AG09319 (cell line): ENCODE data around the gene PPP1R37.

Experiments used
- DNase-seq: peaks from one replicate; pipeline ENCODE4 v3.0.0-alpha.2; 2010; ENCODE audit warnings: low read depth; ENCODE audit errors: extremely low read depth
- CTCF ChIP-seq: IDR thresholded peaks from 2 replicates; pipeline ENCODE4 v1.5.1; 2011; ENCODE audit warnings: low read depth, mild to moderate bottlenecking, inconsistent platforms, low read length, moderate library complexity

The PPP1R37 gene

DNA sequence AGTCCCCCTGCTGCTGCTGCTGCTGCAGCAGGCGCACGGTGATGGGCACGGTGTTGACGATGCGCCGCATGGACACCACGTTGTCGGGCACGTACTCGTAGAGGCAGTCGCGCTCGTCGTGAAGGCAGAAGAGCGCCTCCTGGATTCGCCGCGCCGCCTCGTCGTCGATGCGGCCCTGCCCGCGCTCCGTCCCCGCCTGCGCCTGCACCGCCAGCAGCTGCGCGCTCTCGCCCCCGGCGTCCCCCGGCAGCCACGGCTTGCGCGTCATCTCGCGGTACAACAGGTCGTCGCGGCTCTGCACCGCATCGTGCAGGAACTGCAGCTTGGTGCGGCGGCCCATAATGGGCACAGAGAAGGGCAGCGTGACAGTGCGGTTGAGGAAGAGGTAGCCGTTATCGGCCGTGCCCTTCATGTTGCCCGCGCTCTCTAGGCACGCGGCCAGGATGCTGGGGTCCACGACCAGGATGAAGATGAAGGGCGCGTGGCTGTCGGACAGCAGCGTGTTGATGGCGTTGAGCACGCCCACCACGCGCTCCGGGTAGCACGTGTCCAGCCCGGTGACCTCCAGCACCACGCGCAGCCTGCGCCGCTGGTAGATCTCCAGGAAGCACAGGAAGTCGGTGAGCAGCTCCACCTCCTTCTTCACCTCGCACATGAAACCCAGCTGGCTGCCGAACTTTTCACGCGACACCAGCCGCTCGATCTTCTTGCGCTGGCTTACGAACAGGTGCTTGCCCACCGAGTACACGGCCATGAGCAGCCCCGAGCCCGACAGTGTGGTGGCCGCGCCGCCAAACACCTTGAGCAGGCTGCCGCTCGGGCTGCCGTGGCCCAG, 59.7 kb downstream of the PPP1R37 start:
- peak; percentile 5 for TF ChIP-seq CTCF
- DNase-seq: no peak

DNA sequence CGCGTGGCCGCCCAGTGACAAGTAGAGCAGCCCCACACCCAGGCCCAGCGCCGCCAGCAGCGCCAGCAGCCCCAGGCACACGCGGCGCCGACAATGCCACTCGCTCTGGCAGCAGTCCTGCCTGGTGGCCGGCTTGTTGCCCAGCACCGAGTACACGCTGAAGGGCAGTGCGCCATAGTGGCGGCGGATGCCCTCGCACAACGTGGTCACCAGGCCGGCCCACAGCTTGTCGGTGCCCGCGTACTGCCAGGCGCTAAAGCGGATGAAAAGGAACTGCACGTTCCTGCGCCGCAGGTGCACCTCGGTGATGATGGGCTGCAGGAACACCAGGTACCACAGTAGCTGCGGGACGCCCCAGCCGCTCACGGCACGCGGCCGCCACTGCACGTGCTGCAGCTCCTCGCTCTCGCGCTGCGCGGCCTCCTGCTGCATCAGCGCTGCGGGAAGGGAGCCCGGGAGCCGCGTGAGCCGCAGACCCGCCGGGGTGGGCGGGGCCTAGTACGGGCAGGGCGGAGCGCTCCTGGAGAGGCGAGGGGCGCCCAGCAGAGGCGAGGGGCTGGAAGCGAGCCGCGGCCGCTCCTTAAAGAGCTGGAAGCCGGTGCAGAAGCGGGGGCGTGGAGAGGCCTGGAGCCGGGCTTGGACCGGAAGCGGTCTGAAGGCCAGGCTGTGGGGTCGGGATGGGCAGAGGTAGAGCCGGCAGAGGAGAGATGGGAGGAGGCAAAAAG, 60.5 kb downstream of the PPP1R37 start:
- no peak for TF ChIP-seq CTCF
- no peak for DNase-seq

DNA sequence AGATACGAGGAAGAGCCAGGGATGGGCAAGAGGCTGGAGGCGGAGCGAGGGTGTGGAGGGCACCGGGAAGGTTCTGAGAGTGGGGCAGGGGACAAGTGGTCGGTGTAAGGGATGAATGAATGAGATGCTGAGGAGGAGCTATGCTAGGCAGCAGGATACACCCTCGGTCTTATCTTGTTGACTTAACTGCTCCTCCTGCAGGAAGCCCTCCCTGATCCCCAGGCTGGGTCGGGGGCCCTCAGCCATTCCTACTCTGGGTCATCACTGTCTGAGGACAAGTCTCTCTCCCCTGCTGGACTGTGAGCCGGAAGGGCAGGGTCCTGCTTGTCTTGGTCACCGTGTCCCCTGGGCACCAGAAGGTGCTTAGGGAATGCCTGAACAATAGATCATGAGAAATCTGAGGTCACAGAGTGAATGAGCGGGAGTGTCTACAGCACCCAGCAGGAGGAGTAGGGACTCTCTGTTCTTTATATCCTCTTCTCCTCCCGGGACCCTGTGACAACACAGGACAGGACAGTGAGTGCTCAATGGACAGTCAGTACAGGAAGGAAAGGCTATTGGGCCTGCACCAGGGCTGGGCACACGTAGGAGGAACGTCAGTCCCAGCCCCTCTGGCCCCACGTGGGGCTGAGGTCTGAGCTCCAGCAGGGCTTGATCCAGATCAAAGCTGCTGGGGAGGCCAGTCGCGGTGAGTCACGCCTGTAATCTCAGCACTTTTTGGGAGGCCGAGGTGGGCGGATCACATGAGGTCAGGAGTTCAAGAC, 61.3 kb downstream of the PPP1R37 start:
- no peak for DNase-seq
- TF ChIP-seq CTCF: no peak

GRCh38 chr19:45156011-45156630, 63.1 kb downstream of the PPP1R37 start:
- no peak for DNase-seq
- no peak for TF ChIP-seq CTCF

DNA sequence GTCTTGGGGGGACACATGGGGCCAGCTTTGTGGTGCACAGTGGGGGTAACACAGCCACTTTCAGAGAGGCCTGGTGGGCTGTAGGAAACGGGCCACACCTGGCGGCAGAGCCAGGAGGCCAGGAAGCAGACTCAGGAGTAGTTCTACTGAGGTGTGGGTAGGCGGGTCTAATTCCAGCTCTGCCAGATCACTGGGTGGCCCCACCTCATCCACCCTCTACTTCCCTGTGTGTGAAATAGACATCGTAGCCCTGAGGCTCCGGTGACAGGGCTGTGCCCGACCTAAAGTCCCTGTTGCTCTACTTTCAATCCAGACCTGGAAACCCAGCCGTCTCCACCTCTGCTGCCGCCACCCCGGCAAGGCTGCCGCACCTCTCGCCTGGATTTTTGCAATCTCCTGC, 63.8 kb downstream of the PPP1R37 start:
- no peak for DNase-seq
- no peak for TF ChIP-seq CTCF

DNA sequence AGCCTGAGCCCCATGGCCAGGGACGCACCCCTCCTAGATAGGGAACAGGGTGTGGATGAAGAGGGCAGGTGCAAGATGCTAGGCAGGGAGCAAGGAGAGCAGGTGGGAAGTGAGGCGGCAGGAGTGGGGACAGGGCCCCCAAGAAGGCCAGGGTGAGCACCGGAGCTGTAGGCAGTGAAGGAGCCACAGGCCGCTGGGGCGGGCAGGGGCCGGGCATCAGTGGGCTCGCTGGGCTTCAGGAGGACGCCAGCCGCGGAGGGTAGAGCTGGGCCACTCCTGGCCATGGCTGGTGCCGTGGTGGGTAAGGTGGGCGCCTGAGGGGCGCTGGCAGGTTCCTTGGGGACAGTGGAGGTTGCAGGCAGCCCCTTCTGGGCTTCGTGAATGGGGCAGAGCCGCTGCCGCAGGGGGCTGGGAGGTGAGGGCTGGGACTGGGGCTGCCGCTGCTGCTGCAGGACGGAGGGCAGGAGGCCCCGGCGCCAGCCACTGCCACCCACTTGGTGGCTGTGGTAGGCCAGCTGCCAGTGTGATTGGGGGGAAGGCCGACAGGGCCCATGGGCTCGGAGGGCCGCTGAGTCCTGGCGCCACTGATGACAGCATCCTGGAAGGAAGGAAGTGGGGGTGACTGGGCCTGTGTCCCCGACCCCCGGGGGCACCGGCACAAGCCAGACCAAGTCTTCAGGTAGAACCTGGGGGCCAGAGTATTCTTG, 65.7 kb downstream of the PPP1R37 start:
- TF ChIP-seq CTCF: no peak
- DNase-seq: no peak
